Fibroblast of pulmonary artery (primary cell): ENCODE measurements around the gene FOXA3.

Experiments used
- DNase-seq: peaks from one replicate; pipeline ENCODE4 v3.0.0-alpha.2; 2010; ENCODE audit warnings: low read depth
- H3K4me3 ChIP-seq: replicated peaks from 2 replicates; pipeline ENCODE4 v1.5.1; 2011; ENCODE audit warnings: low read depth, mild to moderate bottlenecking, control low read depth, low read length, moderate library complexity
- TF ChIP-seq, protein P1 (sequence below): IDR thresholded peaks from 2 replicates; pipeline ENCODE4 v1.5.1; 2011; ENCODE audit warnings: mild to moderate bottlenecking, control low read depth, low read length, inconsistent platforms; ENCODE audit errors: missing control alignments

Gene FOXA3

DNA sequence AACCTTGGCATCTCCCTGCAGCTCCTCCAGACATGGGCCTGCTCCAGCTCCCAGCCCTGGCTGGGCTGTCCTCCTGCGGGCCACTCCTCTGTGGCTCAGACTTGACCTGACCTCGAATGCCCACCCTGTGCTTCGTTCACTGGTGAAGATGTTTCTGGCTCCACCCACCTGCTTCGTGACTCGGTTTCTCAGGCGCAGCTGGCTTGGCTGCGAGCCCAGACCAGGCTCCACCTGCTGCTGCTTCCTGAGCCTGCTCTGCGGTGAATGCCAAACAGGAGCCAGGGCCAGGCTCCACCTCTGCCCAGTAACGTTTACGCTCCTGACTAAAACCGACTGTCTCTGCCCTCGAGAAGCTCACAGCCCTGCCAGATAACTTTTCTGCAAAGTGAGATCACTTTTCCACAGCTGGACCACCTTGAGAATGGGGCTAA lies 40.1 kb upstream of the FOXA3 start:
- DNase-seq = no peak
- H3K4me3 ChIP-seq = no peak overlapping the region
- TF ChIP-seq, protein P1, sequence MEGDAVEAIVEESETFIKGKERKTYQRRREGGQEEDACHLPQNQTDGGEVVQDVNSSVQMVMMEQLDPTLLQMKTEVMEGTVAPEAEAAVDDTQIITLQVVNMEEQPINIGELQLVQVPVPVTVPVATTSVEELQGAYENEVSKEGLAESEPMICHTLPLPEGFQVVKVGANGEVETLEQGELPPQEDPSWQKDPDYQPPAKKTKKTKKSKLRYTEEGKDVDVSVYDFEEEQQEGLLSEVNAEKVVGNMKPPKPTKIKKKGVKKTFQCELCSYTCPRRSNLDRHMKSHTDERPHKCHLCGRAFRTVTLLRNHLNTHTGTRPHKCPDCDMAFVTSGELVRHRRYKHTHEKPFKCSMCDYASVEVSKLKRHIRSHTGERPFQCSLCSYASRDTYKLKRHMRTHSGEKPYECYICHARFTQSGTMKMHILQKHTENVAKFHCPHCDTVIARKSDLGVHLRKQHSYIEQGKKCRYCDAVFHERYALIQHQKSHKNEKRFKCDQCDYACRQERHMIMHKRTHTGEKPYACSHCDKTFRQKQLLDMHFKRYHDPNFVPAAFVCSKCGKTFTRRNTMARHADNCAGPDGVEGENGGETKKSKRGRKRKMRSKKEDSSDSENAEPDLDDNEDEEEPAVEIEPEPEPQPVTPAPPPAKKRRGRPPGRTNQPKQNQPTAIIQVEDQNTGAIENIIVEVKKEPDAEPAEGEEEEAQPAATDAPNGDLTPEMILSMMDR = no peak

DNA sequence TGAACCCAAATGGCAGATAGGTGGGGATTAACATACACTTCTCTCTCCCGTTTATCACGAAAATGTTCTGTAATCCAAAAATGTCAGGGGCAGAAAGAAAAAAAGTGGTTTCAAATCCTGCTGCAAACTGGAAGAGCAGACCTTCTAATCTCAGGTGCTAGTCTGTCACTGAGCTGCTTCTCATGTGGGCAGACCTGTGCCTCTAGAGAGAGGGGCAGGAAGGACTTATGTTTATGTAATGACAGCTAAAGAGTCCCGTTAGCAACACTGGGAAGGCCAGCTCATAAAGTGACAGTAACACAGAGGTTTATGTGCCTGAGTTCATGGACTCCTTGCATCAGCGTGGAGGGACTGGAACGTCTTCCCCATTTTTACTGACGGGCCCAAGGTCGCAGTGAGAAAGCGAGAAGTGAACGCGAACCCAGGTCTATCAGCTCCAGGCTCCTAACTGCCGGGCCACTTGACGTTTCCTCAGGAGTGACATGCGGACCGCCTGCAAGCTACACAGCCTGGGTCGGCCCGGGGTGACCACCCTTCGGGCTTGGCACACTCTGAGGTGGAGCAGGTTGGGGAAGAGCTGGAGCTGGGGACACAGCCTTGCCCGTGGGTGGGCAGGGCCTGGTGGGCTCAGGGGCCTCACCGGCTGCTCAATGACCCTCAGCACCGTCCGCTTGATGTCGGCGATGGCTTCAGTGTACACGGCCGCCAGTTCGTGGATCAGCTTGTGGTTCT lies 39.4 kb upstream of the FOXA3 start:
- no peak for DNase-seq
- no peak overlapping the region for H3K4me3 ChIP-seq
- TF ChIP-seq, protein P1 = no peak

DNA sequence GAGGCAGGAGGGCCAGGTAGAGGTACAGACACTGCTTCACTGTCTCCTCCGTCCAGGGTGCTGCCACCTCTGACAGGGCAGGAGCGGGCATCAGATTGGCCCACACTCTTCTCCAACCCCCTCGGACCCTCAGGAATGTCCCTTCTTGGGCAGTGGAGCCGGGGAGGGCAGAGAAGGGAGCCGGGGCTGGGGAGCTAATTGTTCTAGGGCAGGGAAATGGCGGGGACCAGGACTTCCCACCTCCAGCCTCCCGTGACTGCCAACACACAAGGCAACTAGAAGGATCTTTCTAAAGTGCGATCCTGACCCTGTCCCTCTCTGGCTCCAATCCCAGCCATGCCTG lies 38.9 kb upstream of the FOXA3 start:
- TF ChIP-seq, protein P1 = no peak
- no peak for DNase-seq
- H3K4me3 ChIP-seq = no peak overlapping the region

DNA sequence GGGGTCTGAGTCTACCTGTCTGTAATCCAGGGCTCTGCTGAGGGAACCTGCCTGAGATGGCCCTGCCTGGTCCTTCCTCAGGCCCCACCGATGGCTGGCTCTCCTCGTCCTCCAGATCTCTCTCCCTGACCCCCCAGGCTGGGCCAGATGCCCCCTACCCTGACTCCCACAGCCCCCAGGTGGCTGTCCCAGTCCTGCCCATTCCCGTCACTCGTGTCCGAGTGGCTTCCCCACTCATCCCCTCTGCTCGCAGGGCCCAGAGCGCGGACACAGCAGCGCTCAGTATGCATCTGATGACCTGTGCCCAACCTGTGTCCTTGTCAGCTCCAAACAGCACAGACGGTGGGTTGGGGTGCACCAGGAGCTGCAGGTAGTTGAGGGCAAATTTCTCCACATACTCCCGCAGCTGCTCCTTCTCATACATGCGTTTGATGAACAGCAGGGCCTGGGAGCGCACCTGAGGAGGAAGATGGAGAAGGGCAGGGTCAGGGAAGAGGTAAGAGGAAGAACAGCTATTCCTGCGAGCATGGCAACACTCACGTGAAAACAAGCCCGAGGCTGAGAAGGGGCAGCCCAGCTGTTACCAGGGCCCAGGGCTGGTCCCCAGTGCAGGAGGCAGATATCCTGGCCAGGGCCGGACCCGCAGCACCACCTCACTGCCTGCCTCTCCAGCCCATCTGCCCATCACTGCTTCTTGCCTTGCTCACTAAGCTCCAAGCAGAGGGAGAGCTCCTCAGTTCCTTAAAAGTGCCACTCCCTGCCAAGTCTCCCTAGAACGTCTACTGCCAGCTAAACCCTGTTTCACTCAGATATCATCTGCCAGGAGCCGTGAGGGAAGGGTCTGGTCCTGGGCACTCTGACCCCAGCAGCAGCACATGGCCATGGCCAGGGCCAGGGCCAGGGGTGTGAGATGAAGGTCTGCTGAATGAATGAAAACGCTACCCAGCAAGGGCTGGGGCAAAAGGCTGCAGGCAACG lies 37.9 kb upstream of the FOXA3 start:
- H3K4me3 ChIP-seq = no peak overlapping the region
- no peak for DNase-seq
- TF ChIP-seq, protein P1 = no peak

DNA sequence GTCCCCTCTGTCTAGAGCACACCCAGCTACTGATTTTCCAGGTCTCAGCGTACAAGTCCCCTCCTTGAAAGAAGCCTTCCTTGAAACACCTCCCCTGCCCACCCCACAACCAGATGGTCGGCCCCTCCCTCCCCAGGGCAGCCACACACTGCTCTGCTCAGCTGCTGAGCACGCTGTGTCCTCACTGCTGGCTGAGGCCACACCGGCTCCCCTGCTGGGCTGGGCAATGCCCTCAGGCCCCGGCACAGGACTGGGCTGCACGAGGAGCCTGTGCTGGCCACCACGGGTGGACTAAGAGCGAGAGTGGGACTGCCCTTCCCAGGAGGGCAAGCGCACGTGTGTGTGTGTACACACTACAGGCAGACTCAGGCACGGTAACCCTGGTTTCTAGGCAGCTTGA lies 37.2 kb upstream of the FOXA3 start:
- TF ChIP-seq, protein P1 = no peak
- H3K4me3 ChIP-seq = no peak overlapping the region
- DNase-seq = no peak

DNA sequence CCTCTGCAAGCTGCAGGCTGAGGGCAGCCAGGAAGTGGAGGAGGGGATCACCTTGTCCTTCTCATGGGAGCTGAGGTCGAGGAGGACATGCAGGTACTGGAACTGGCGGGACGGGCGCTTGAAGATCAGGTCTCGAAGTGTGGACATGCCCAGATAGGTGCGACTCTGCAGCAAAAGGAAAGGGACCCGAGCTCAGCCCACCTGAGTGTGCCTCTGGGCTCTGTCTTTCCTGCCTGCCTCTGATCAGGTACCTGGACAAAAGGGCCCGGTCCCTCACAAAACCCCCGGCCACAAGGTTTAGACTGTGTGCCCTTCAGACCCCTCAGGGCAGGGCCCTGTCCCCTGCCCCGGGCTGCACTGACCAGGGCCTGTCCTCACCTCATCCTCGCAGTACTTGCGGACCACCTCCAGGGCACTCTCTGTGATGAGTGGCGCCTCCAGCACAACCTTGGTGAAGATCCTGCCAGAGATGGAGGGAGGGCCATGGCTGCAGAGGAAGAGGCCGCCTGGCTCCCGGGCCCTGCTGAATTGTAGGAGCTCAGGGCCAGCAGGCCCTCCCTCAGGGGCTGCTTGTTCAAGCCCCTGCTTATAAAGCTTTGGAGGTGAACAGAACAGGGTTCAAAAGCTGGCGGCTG lies 36.5 kb upstream of the FOXA3 start:
- H3K4me3 ChIP-seq = no peak overlapping the region
- no peak for DNase-seq
- TF ChIP-seq, protein P1 = no peak
